ENCODE results near the gene AAMP.

Gene AAMP

GRCh38 chr2:218245214-218245613 is 24.7 kb downstream of the AAMP start:
- WGBS (ENCODE audit: extremely low coverage, insufficient coverage, insufficient read length): no CpG with 5 or more reads among the region's 5 CpGs
- Histone ChIP-seq H2BK5ac (ENCODE audit: low read depth, low read length, poor library complexity) (no peak overlapping the region), H3K4me1 (ENCODE audit: control insufficient read depth in 1 of 2, insufficient read depth in 2 of 2, low read length in 2 of 2) (no peaks in the 10 kb centered on the region)

GRCh38 chr2:218244665-218245064 is 25.3 kb downstream of the AAMP start:
- no CpG with 5 or more reads among the region's 2 CpGs for WGBS (ENCODE audit: extremely low coverage, insufficient coverage, insufficient read length)
- no peak overlapping the region for H3K18ac ChIP-seq (ENCODE audit: low read length)
- H4K91ac ChIP-seq (ENCODE audit: low read depth, low read length): no peak overlapping the region
- H3K79me1 ChIP-seq (ENCODE audit: low read length): no peaks in the 10 kb centered on the region
- H2BK5ac ChIP-seq (ENCODE audit: low read depth, low read length, poor library complexity): no peak overlapping the region
- H3K4ac ChIP-seq (ENCODE audit: low read depth, low read length): no peak overlapping the region
- no peak overlapping the region for H3K4me3 ChIP-seq (ENCODE audit: low read depth, low read length)
- no peak overlapping the region for H2AFZ ChIP-seq (ENCODE audit: insufficient read depth, low read length, poor library complexity)
- H3K79me2 ChIP-seq (ENCODE audit: control insufficient read depth, insufficient read depth, low read length, poor library complexity): no peaks in the 10 kb centered on the region
- no peak overlapping the region for H2AK5ac ChIP-seq (ENCODE audit: low read length)
- H4K8ac ChIP-seq (ENCODE audit: low read depth, low read length): no peak overlapping the region
- no peak overlapping the region for H4K12ac ChIP-seq (ENCODE audit: low read depth, low read length)
- H3K36me3 ChIP-seq (ENCODE audit: control insufficient read depth in 1 of 2, insufficient read depth in 2 of 2, low read length in 2 of 2): peaks cover 52 to 75% of the 10 kb centered on the region in 2 experiments
- no peaks in the 10 kb centered on the region for H3K27me3 ChIP-seq (ENCODE audit: insufficient read depth, low read length)
- no peaks in the 10 kb centered on the region for H3K4me1 ChIP-seq (ENCODE audit: control insufficient read depth in 1 of 2, insufficient read depth in 2 of 2, low read length in 2 of 2)
- H3K27ac ChIP-seq (ENCODE audit: low read depth, low read length): no peak overlapping the region
- H2BK120ac ChIP-seq (ENCODE audit: insufficient read depth, low read length, poor library complexity): no peak overlapping the region
- H3K9me3 ChIP-seq (ENCODE audit: insufficient read depth, low read depth, low read length): no peaks in the 10 kb centered on the region
- H3K4me2 ChIP-seq (ENCODE audit: low read length): no peak overlapping the region
- H3K23ac ChIP-seq (ENCODE audit: low read length): no peak overlapping the region
- H3K9ac ChIP-seq (ENCODE audit: low read length): no peak overlapping the region
- no peak overlapping the region for H3K14ac ChIP-seq (ENCODE audit: low read length)
- peak in 1 of 2 donors; percentile 66 for DNase-seq
- H2BK12ac ChIP-seq (ENCODE audit: low read length): no peak overlapping the region

More at GRCh38 chr2:218245214-218245613, 24.7 kb downstream of the AAMP start:
- Histone ChIP-seq H3K27ac (ENCODE audit: low read depth, low read length) (no peak overlapping the region), H3K9ac (ENCODE audit: low read length) (no peak overlapping the region), H4K91ac (ENCODE audit: low read depth, low read length) (no peak overlapping the region), H3K4me2 (ENCODE audit: low read length) (no peak overlapping the region), H2AFZ (ENCODE audit: insufficient read depth, low read length, poor library complexity) (no peak overlapping the region), H3K79me1 (ENCODE audit: low read length) (no peaks in the 10 kb centered on the region), H3K14ac (ENCODE audit: low read length) (no peak overlapping the region), H2BK12ac (ENCODE audit: low read length) (no peak overlapping the region), H3K23ac (ENCODE audit: low read length) (no peak overlapping the region), H3K27me3 (ENCODE audit: insufficient read depth, low read length) (no peaks in the 10 kb centered on the region), H3K4me3 (ENCODE audit: low read depth, low read length) (no peak overlapping the region), H4K8ac (ENCODE audit: low read depth, low read length) (no peak overlapping the region), H3K4ac (ENCODE audit: low read depth, low read length) (no peak overlapping the region), H3K9me3 (ENCODE audit: insufficient read depth, low read depth, low read length) (no peaks in the 10 kb centered on the region), H4K12ac (ENCODE audit: low read depth, low read length) (no peak overlapping the region), H3K79me2 (ENCODE audit: control insufficient read depth, insufficient read depth, low read length, poor library complexity) (no peaks in the 10 kb centered on the region), H2BK120ac (ENCODE audit: insufficient read depth, low read length, poor library complexity) (no peak overlapping the region), H3K18ac (ENCODE audit: low read length) (no peak overlapping the region), H3K36me3 (ENCODE audit: control insufficient read depth in 1 of 2, insufficient read depth in 2 of 2, low read length in 2 of 2) (peaks cover 51 to 75% of the 10 kb centered on the region in 2 experiments), H2AK5ac (ENCODE audit: low read length) (no peak overlapping the region)
- DNase-seq: no peak

- Histone ChIP-seq H3K27me3 (ENCODE audit: insufficient read depth, low read length) (no peaks in the 10 kb centered on the region), H2AFZ (ENCODE audit: insufficient read depth, low read length, poor library complexity) (no peak overlapping the region), H3K4ac (ENCODE audit: low read depth, low read length) (no peak overlapping the region), H2AK5ac (ENCODE audit: low read length) (no peak overlapping the region), H2BK12ac (ENCODE audit: low read length) (no peak overlapping the region), H3K23ac (ENCODE audit: low read length) (no peak overlapping the region), H2BK5ac (ENCODE audit: low read depth, low read length, poor library complexity) (no peak overlapping the region), H2BK120ac (ENCODE audit: insufficient read depth, low read length, poor library complexity) (no peak overlapping the region), H3K9ac (ENCODE audit: low read length) (no peak overlapping the region), H3K36me3 (ENCODE audit: control insufficient read depth in 1 of 2, insufficient read depth in 2 of 2, low read length in 2 of 2) (peaks cover 52 to 74% of the 10 kb centered on the region in 2 experiments), H3K18ac (ENCODE audit: low read length) (no peak overlapping the region), H3K4me3 (ENCODE audit: low read depth, low read length) (no peak overlapping the region), H4K12ac (ENCODE audit: low read depth, low read length) (no peak overlapping the region), H3K79me1 (ENCODE audit: low read length) (no peaks in the 10 kb centered on the region), H4K8ac (ENCODE audit: low read depth, low read length) (no peak overlapping the region), H3K4me1 (ENCODE audit: control insufficient read depth in 1 of 2, insufficient read depth in 2 of 2, low read length in 2 of 2) (no peaks in the 10 kb centered on the region), H3K9me3 (ENCODE audit: insufficient read depth, low read depth, low read length) (no peaks in the 10 kb centered on the region), H4K91ac (ENCODE audit: low read depth, low read length) (no peak overlapping the region), H3K27ac (ENCODE audit: low read depth, low read length) (no peak overlapping the region), H3K4me2 (ENCODE audit: low read length) (no peak overlapping the region), H3K79me2 (ENCODE audit: control insufficient read depth, insufficient read depth, low read length, poor library complexity) (no peaks in the 10 kb centered on the region), H3K14ac (ENCODE audit: low read length) (no peak overlapping the region)
- no peak for DNase-seq
- WGBS (ENCODE audit: extremely low coverage, insufficient coverage, insufficient read length): no CpG with 5 or more reads among the region's 1 CpG
These were observed 25.7 kb downstream of the AAMP start for GRCh38 chr2:218244204-218244603.

GRCh38 chr2:218238887-218239286 is 31.1 kb downstream of the AAMP start:
- no peaks in the 10 kb centered on the region for H3K4me1 ChIP-seq (ENCODE audit: control insufficient read depth in 1 of 2, insufficient read depth in 2 of 2, low read length in 2 of 2)
- H3K4me3 ChIP-seq (ENCODE audit: low read depth, low read length): no peak overlapping the region
- no peak overlapping the region for H2AK5ac ChIP-seq (ENCODE audit: low read length)
- no CpG with 5 or more reads among the region's 1 CpG for WGBS (ENCODE audit: extremely low coverage, insufficient coverage, insufficient read length)
- no peak overlapping the region for H3K27ac ChIP-seq (ENCODE audit: low read depth, low read length)
- no peak overlapping the region for H3K9ac ChIP-seq (ENCODE audit: low read length)
- peaks cover 36 to 63% of the 10 kb centered on the region in 2 experiments for H3K36me3 ChIP-seq (ENCODE audit: control insufficient read depth in 1 of 2, insufficient read depth in 2 of 2, low read length in 2 of 2)
- H4K12ac ChIP-seq (ENCODE audit: low read depth, low read length): no peak overlapping the region
- H3K27me3 ChIP-seq (ENCODE audit: insufficient read depth, low read length): no peaks in the 10 kb centered on the region
- H3K18ac ChIP-seq (ENCODE audit: low read length): no peak overlapping the region
- no peak overlapping the region for H2AFZ ChIP-seq (ENCODE audit: insufficient read depth, low read length, poor library complexity)
- H3K23ac ChIP-seq (ENCODE audit: low read length): no peak overlapping the region
- no peak overlapping the region for H4K91ac ChIP-seq (ENCODE audit: low read depth, low read length)
- H2BK120ac ChIP-seq (ENCODE audit: insufficient read depth, low read length, poor library complexity): no peak overlapping the region
- DNase-seq: no peak
- no peaks in the 10 kb centered on the region for H3K9me3 ChIP-seq (ENCODE audit: insufficient read depth, low read depth, low read length)
- H3K79me2 ChIP-seq (ENCODE audit: control insufficient read depth, insufficient read depth, low read length, poor library complexity): no peaks in the 10 kb centered on the region
- H2BK12ac ChIP-seq (ENCODE audit: low read length): no peak overlapping the region
- H3K79me1 ChIP-seq (ENCODE audit: low read length): no peaks in the 10 kb centered on the region
- H4K8ac ChIP-seq (ENCODE audit: low read depth, low read length): no peak overlapping the region
- H3K14ac ChIP-seq (ENCODE audit: low read length): no peak overlapping the region
- H2BK5ac ChIP-seq (ENCODE audit: low read depth, low read length, poor library complexity): no peak overlapping the region
- no peak overlapping the region for H3K4ac ChIP-seq (ENCODE audit: low read depth, low read length)
- no peak overlapping the region for H3K4me2 ChIP-seq (ENCODE audit: low read length)

Data from trophoblast cell (in vitro differentiated cells and primary cell).